Measurements from ENCODE around the gene ABCG1. TPM values are rescaled to one million over a fixed set of nuclear protein-coding genes. Genes with fewer than 3 reads are reported as not detected.

Gene ABCG1
- total RNA-seq, 1 donor from 2014 or later: 39.5 TPM

GRCh38 chr21:42200906-42201614, 17.9 kb upstream of the ABCG1 start:
- no peaks in the 10 kb centered on the region for H3K36me3 ChIP-seq
- no peak for DNase-seq (ENCODE audit: low spot score in 2 of 2)
- H3K9me3 ChIP-seq: no peaks in the 10 kb centered on the region
- TF ChIP-seq CTCF (IDR thresholded peaks at IDR 0.05): no peak
- H3K4me1 ChIP-seq: no peaks in the 10 kb centered on the region
- no peak overlapping the region for H3K4me3 ChIP-seq
- H3K27me3 ChIP-seq: no peaks in the 10 kb centered on the region
- H3K27ac ChIP-seq: no peak overlapping the region
- intact Hi-C loops (cut with DNase I): no loop called here

- no peak for DNase-seq (ENCODE audit: low spot score in 2 of 2)
- Histone ChIP-seq H3K4me3 (no peak overlapping the region), H3K36me3 (no peaks in the 10 kb centered on the region), H3K9me3 (no peaks in the 10 kb centered on the region), H3K27ac (no peak overlapping the region), H3K4me1 (no peaks in the 10 kb centered on the region), H3K27me3 (no peaks in the 10 kb centered on the region)
- intact Hi-C loops (cut with DNase I): no loop called here
- no peak for TF ChIP-seq CTCF (IDR thresholded peaks at IDR 0.05)
Measured at GRCh38 chr21:42201615-42202161, 17.3 kb upstream of the ABCG1 start.

- Histone ChIP-seq H3K4me1 (no peaks in the 10 kb centered on the region), H3K36me3 (no peaks in the 10 kb centered on the region), H3K27me3 (no peaks in the 10 kb centered on the region), H3K4me3 (no peak overlapping the region), H3K27ac (no peak overlapping the region), H3K9me3 (no peaks in the 10 kb centered on the region)
- intact Hi-C loops (cut with DNase I): no loop called here
- no peak for DNase-seq (ENCODE audit: low spot score in 2 of 2)
- no peak for TF ChIP-seq CTCF (IDR thresholded peaks at IDR 0.05)
Measured at GRCh38 chr21:42202321-42202720, 16.6 kb upstream of the ABCG1 start.

- no peaks in the 10 kb centered on the region for H3K36me3 ChIP-seq
- no peak for DNase-seq (ENCODE audit: low spot score in 2 of 2)
- intact Hi-C loops (cut with DNase I): no loop called here
- no peak for TF ChIP-seq CTCF (IDR thresholded peaks at IDR 0.05)
- no peaks in the 10 kb centered on the region for H3K27me3 ChIP-seq
- no peak overlapping the region for H3K27ac ChIP-seq
- no peak overlapping the region for H3K4me3 ChIP-seq
- no peaks in the 10 kb centered on the region for H3K9me3 ChIP-seq
- no peaks in the 10 kb centered on the region for H3K4me1 ChIP-seq
Measured at GRCh38 chr21:42203321-42203720, 15.6 kb upstream of the ABCG1 start.

GRCh38 chr21:42203936-42204335, 15.0 kb upstream of the ABCG1 start:
- Histone ChIP-seq H3K9me3 (no peaks in the 10 kb centered on the region), H3K27me3 (no peaks in the 10 kb centered on the region), H3K4me3 (no peak overlapping the region), H3K4me1 (no peaks in the 10 kb centered on the region), H3K36me3 (no peaks in the 10 kb centered on the region), H3K27ac (no peak overlapping the region)
- intact Hi-C loops (cut with DNase I): no loop called here
- no peak for TF ChIP-seq CTCF (IDR thresholded peaks at IDR 0.05)
- DNase-seq (ENCODE audit: low spot score in 2 of 2): no peak
